ENCODE measurements around the gene TRAK2. TPM values are rescaled to one million over a fixed set of nuclear protein-coding genes. Genes with fewer than 3 reads are reported as not detected.
"Not testable (repeated sequence)": the region's sequence is repeated elsewhere in the genome, so short reads cannot be mapped to it uniquely, and the experiment has no call there.

Gene TRAK2
- total RNA-seq, 2 experiments from 2014 or later, result 51.3 to 53.0 TPM

- Mint-ChIP-seq H3K9me3 (ENCODE audit: insufficient read depth) (no peaks in the 10 kb centered on the region), H3K27ac (no peak overlapping the region), H3K4me3 (no peak overlapping the region), H3K27me3 (ENCODE audit: low read depth) (no peaks in the 10 kb centered on the region), H3K4me1 (ENCODE audit: low read depth) (no peaks in the 10 kb centered on the region), H3K36me3 (ENCODE audit: low read depth) (peaks cover 65% of the 10 kb centered on the region)
- CTCF ChIA-PET, result interaction anchor here (2.5 kb wide), 1 partner anchor 19 kb away, joined by 9 read pairs; no protein-coding TSS in a partner anchor
- no peak for DNase-seq
- POLR2A ChIA-PET, result no interaction called here
- no peak for ATAC-seq
These were observed 68.1 kb downstream of the TRAK2 start for GRCh38 chr2:201383136-201383535.

- no peak overlapping the region for H3K27ac Mint-ChIP-seq
- H3K4me1 Mint-ChIP-seq (ENCODE audit: low read depth), result no peaks in the 10 kb centered on the region
- CTCF ChIA-PET, result interaction anchor here (0.7 kb wide), 1 partner anchor 19 kb away, joined by 3 read pairs; no protein-coding TSS in a partner anchor
- peaks cover 60% of the 10 kb centered on the region for H3K36me3 Mint-ChIP-seq (ENCODE audit: low read depth)
- H3K9me3 Mint-ChIP-seq (ENCODE audit: insufficient read depth), result peaks cover 11% of the 10 kb centered on the region
- H3K27me3 Mint-ChIP-seq (ENCODE audit: low read depth), result no peaks in the 10 kb centered on the region
- POLR2A ChIA-PET, result no interaction called here
- H3K4me3 Mint-ChIP-seq, result no peak overlapping the region
- ATAC-seq (no peak), DNase-seq (no peak)
These were observed 72.5 kb downstream of the TRAK2 start for GRCh38 chr2:201378496-201379397.

- Mint-ChIP-seq H3K27ac (no peak overlapping the region), H3K4me3 (no peak overlapping the region), H3K4me1 (ENCODE audit: low read depth) (no peaks in the 10 kb centered on the region), H3K9me3 (ENCODE audit: insufficient read depth) (peaks cover 11% of the 10 kb centered on the region), H3K36me3 (ENCODE audit: low read depth) (peaks cover 59% of the 10 kb centered on the region), H3K27me3 (ENCODE audit: low read depth) (no peaks in the 10 kb centered on the region)
- ChIA-PET CTCF (interaction anchor here (1.7 kb wide), 1 partner anchor 13 kb away, joined by 7 read pairs; no protein-coding TSS in a partner anchor), POLR2A (no interaction called here)
- no peak for ATAC-seq
- no peak for DNase-seq
These were observed 74.0 kb downstream of the TRAK2 start for GRCh38 chr2:201377218-201377617.

GRCh38 chr2:201369775-201370174 lies 81.5 kb downstream of the TRAK2 start:
- Mint-ChIP-seq H3K9me3 (ENCODE audit: insufficient read depth) (peaks cover 19% of the 10 kb centered on the region), H3K27ac (no peak overlapping the region), H3K4me1 (ENCODE audit: low read depth) (peaks cover 8% of the 10 kb centered on the region), H3K36me3 (ENCODE audit: low read depth) (peaks cover 90% of the 10 kb centered on the region), H3K4me3 (no peak overlapping the region), H3K27me3 (ENCODE audit: low read depth) (no peaks in the 10 kb centered on the region)
- CTCF ChIA-PET, result interaction anchor here (1.1 kb wide), 1 partner anchor 16 kb away, joined by 3 read pairs; no protein-coding TSS in a partner anchor
- POLR2A ChIA-PET, result no interaction called here
- DNase-seq, result no peak
- no peak for ATAC-seq

GRCh38 chr2:201369318-201369717 lies 81.9 kb downstream of the TRAK2 start:
- CTCF ChIA-PET, result interaction anchor here (1.1 kb wide), 1 partner anchor 16 kb away, joined by 3 read pairs; no protein-coding TSS in a partner anchor
- Mint-ChIP-seq H3K36me3 (ENCODE audit: low read depth) (peaks cover 87% of the 10 kb centered on the region), H3K9me3 (ENCODE audit: insufficient read depth) (peaks cover 14% of the 10 kb centered on the region)
- DNase-seq; H3K4me1 Mint-ChIP-seq (ENCODE audit: low read depth); H3K27ac Mint-ChIP-seq; POLR2A ChIA-PET; H3K27me3 Mint-ChIP-seq (ENCODE audit: low read depth); ATAC-seq; H3K4me3 Mint-ChIP-seq: not testable (repeated sequence)

- H3K9me3 Mint-ChIP-seq (ENCODE audit: insufficient read depth), result peaks cover 9% of the 10 kb centered on the region
- H3K4me3 Mint-ChIP-seq, result no peak overlapping the region
- no peak overlapping the region for H3K27ac Mint-ChIP-seq
- peaks cover 87% of the 10 kb centered on the region for H3K36me3 Mint-ChIP-seq (ENCODE audit: low read depth)
- ChIA-PET POLR2A (interaction anchor here (0.8 kb wide), 1 partner anchor 132 kb away, joined by 3 read pairs; no protein-coding TSS in a partner anchor), CTCF (interaction anchor here (1.2 to 4.1 kb wide), 4 partner anchors 104 to 912 kb away, joined by 4 to 62 read pairs (median 21); no protein-coding TSS in a partner anchor)
- DNase-seq, result no peak
- peaks cover 31% of the 10 kb centered on the region for H3K4me1 Mint-ChIP-seq (ENCODE audit: low read depth)
- H3K27me3 Mint-ChIP-seq (ENCODE audit: low read depth), result no peaks in the 10 kb centered on the region
- no peak for ATAC-seq
These were observed 85.1 kb downstream of the TRAK2 start for GRCh38 chr2:201366146-201366545.

- peaks cover 41% of the 10 kb centered on the region for H3K4me1 Mint-ChIP-seq (ENCODE audit: low read depth)
- H3K9me3 Mint-ChIP-seq (ENCODE audit: insufficient read depth), result peaks cover 9% of the 10 kb centered on the region
- peak overlapping the region; percentile 73 for H3K27ac Mint-ChIP-seq
- ATAC-seq (peak; percentile 83), DNase-seq (peak; percentile 49)
- ChIA-PET CTCF (interaction anchor here (0.6 to 4.1 kb wide), 35 partner anchors 13 to 181 kb away, joined by 3 to 62 read pairs (median 5); partner anchors contain the start of genes CASP10 and CASP8), POLR2A (interaction anchor here (0.6 to 0.9 kb wide), 3 partner anchors 100 to 126 kb away, joined by 3 to 5 read pairs (median 3); no protein-coding TSS in a partner anchor)
- no peak overlapping the region for H3K4me3 Mint-ChIP-seq
- no peaks in the 10 kb centered on the region for H3K27me3 Mint-ChIP-seq (ENCODE audit: low read depth)
- peaks cover 79% of the 10 kb centered on the region for H3K36me3 Mint-ChIP-seq (ENCODE audit: low read depth)
These were observed 87.2 kb downstream of the TRAK2 start for GRCh38 chr2:201363857-201364560.

- ChIA-PET CTCF (interaction anchor here (1.1 to 4.1 kb wide), 3 partner anchors 126 to 180 kb away, joined by 3 to 62 read pairs (median 8); partner anchors contain the start of gene CASP10), POLR2A (no interaction called here)
- Mint-ChIP-seq H3K27ac (no peak overlapping the region), H3K36me3 (ENCODE audit: low read depth) (peaks cover 67% of the 10 kb centered on the region), H3K9me3 (ENCODE audit: insufficient read depth) (peaks cover 9% of the 10 kb centered on the region), H3K27me3 (ENCODE audit: low read depth) (no peaks in the 10 kb centered on the region), H3K4me3 (no peak overlapping the region), H3K4me1 (ENCODE audit: low read depth) (peaks cover 45% of the 10 kb centered on the region)
- no peak for ATAC-seq
- DNase-seq, result no peak
These were observed 88.9 kb downstream of the TRAK2 start for GRCh38 chr2:201362396-201362795.

- ChIA-PET POLR2A (interaction anchor here (1.0 kb wide), 1 partner anchor 90 kb away, joined by 3 read pairs; the partner anchor contains the start of genes STRADB and TRAK2), CTCF (interaction anchor here (1.2 kb wide), 1 partner anchor 91 kb away, joined by 5 read pairs; the partner anchor contains the start of genes STRADB and TRAK2)
- DNase-seq (no peak), ATAC-seq (no peak)
- Mint-ChIP-seq H3K9me3 (ENCODE audit: insufficient read depth) (no peaks in the 10 kb centered on the region), H3K4me1 (ENCODE audit: low read depth) (peaks cover 42% of the 10 kb centered on the region), H3K4me3 (no peak overlapping the region), H3K27ac (peak overlapping the region; percentile 1), H3K36me3 (ENCODE audit: low read depth) (peaks cover 56% of the 10 kb centered on the region), H3K27me3 (ENCODE audit: low read depth) (no peaks in the 10 kb centered on the region)
These were observed 90.1 kb downstream of the TRAK2 start for GRCh38 chr2:201361078-201361733.

- Mint-ChIP-seq H3K4me1 (ENCODE audit: low read depth) (peaks cover 38% of the 10 kb centered on the region), H3K36me3 (ENCODE audit: low read depth) (peaks cover 48% of the 10 kb centered on the region), H3K27me3 (ENCODE audit: low read depth) (no peaks in the 10 kb centered on the region), H3K9me3 (ENCODE audit: insufficient read depth) (no peaks in the 10 kb centered on the region), H3K4me3 (no peak overlapping the region), H3K27ac (no peak overlapping the region)
- DNase-seq (no peak), ATAC-seq (no peak)
- POLR2A ChIA-PET, result interaction anchor here (1.0 kb wide), 1 partner anchor 91 kb away, joined by 3 read pairs; the partner anchor contains the start of genes STRADB and TRAK2
- CTCF ChIA-PET, result interaction anchor here (1.2 kb wide), 1 partner anchor 92 kb away, joined by 5 read pairs; the partner anchor contains the start of genes STRADB and TRAK2
These were observed 91.0 kb downstream of the TRAK2 start for GRCh38 chr2:201360256-201360655.

- no peak overlapping the region for H3K27ac Mint-ChIP-seq
- H3K4me1 Mint-ChIP-seq (ENCODE audit: low read depth), result peaks cover 34% of the 10 kb centered on the region
- DNase-seq (no peak), ATAC-seq (peak; percentile 31)
- no peaks in the 10 kb centered on the region for H3K9me3 Mint-ChIP-seq (ENCODE audit: insufficient read depth)
- H3K4me3 Mint-ChIP-seq, result no peak overlapping the region
- H3K36me3 Mint-ChIP-seq (ENCODE audit: low read depth), result peaks cover 43% of the 10 kb centered on the region
- H3K27me3 Mint-ChIP-seq (ENCODE audit: low read depth), result no peaks in the 10 kb centered on the region
- ChIA-PET CTCF (no interaction called here), POLR2A (no interaction called here)
These were observed 92.6 kb downstream of the TRAK2 start for GRCh38 chr2:201358684-201359083.

Data from activated CD8-positive, alpha-beta T cell treated with anti-CD3 and anti-CD28 coated beads, Interleukin-2, amount 10 ng/mL, durations not matched to agents 7 days and 5 days (primary cell).